Upper lobe of left lung (tissue), 6 donors: ENCODE data around the gene OR52I2. TPM values are rescaled to one million over a fixed set of nuclear protein-coding genes. Genes with fewer than 3 reads are reported as not detected.

Experiments used
- ATAC-seq, 2 donors: fragments of 200-7000 bp; cut with Tn5 transposase; one replicate each; pipeline ENCODE4 v1.9.1; 2022; ENCODE audit warnings: mild to moderate bottlenecking in 2 of 2, moderate library complexity in 2 of 2; ENCODE audit not compliant: low FRiP score in 2 of 2
- DNase-seq, 2 donors: peaks; one replicate each; pipeline ENCODE4 v3.0.0-alpha.2; 2019 to 2020
- H3K27ac ChIP-seq, 4 donors: fragments of 200-600 bp; sonication (generic); one replicate each; pipeline ENCODE4 v1.5.1; 2016 to 2019
- H3K27me3 ChIP-seq, 4 donors: fragments of 200-600 bp; sonication (generic); one replicate each; pipeline ENCODE4 v1.5.1; 2017 to 2019
- H3K36me3 ChIP-seq, 4 donors: fragments of 200-600 bp; sonication (generic); one replicate each; pipeline ENCODE4 v1.5.1; 2016 to 2019
- H3K4me1 ChIP-seq, 4 donors: fragments of 200-600 bp; sonication (generic); one replicate each; pipeline ENCODE4 v1.5.1; 2018 to 2019
- H3K4me3 ChIP-seq, 4 donors: fragments of 200-600 bp; sonication (generic); one replicate each; pipeline ENCODE4 v1.5.1; 2017 to 2019; ENCODE audit warnings: mild to moderate bottlenecking in 2 of 4, moderate library complexity in 1 of 4
- H3K9me3 ChIP-seq, 4 donors: fragments of 200-600 bp; sonication (generic); one replicate each; pipeline ENCODE4 v1.5.1; 2018 to 2019
- CTCF ChIP-seq, 6 experiments: fragments of 450-650 bp in 4 of 6; fragments of 200-600 bp in 2 of 6; sonication (generic) in 2 of 6; IDR thresholded peaks; one replicate each; pipeline ENCODE4 v1.5.1; 2016 to 2019; ENCODE audit warnings: antibody characterized with exemption in 6 of 6
- EP300 ChIP-seq, 4 donors: sonication (generic); formaldehyde crosslinking; IDR thresholded peaks; one replicate each; pipeline ENCODE4 v1.5.1; 2017; ENCODE audit warnings: antibody characterized with exemption in 4 of 4, control low read depth in 2 of 4
- POLR2A ChIP-seq, 4 donors: fragments of 450-650 bp; IDR thresholded peaks; one replicate each; pipeline ENCODE4 v1.5.1; 2016 to 2017; ENCODE audit warnings: antibody characterized with exemption in 4 of 4, mild to moderate bottlenecking in 2 of 4
- POLR2AphosphoS5 ChIP-seq, 2 donors: sonication (generic); formaldehyde crosslinking; IDR thresholded peaks; one replicate each; pipeline ENCODE4 v1.5.1; 2017; ENCODE audit warnings: antibody characterized with exemption in 2 of 2
- WGBS, 2 donors: methylation state at CpG; one replicate each; pipeline ENCODE4 v1.1.5; 2017 to 2018; 5-methylcytosine and 5-hydroxymethylcytosine counted together
- total RNA-seq, 6 donors: library from RNA; depleted of rRNA in 4 of 6; stranded (reverse); fragments of >200 nt in 4 of 6; gene quantifications; one replicate each; pipeline versions ENCODE4 v1.1.0 to v1.2.1, GENCODE V29; 2016 to 2021
- donor health status: DM: no; HTN: no; CAD: no; lungs with moderate emphysema.
- donor health status: DM: no; HTN: yes; CAD: no; lungs with severe emphysema.

Gene OR52I2
- total RNA-seq, 6 donors from 2014 or later = not detected

- peak in 1 of 4 donors; percentile 32 for TF ChIP-seq POLR2A (IDR thresholded peaks at IDR 0.05)
- no peak for TF ChIP-seq POLR2AphosphoS5 (IDR thresholded peaks at IDR 0.05)
- no peaks in the 10 kb centered on the region for H3K27me3 ChIP-seq
- H3K4me1 ChIP-seq = peaks cover 9 to 17% (median 14%) of the 10 kb centered on the region in 4 donors
- peaks cover 0 to 29% (median 17%) of the 10 kb centered on the region in 4 donors for H3K36me3 ChIP-seq
- DNase-seq (peak in 1 of 2 donors; percentile 25), ATAC-seq (no peak)
- peak overlapping the region in 2 of 4 donors; percentile 90 to 93 for H3K27ac ChIP-seq
- H3K9me3 ChIP-seq = no peaks in the 10 kb centered on the region
- H3K4me3 ChIP-seq = peak overlapping the region in 3 of 4 donors; percentile 64 to 78 (median 68)
- 8 to 31% methylated on average over 1 of the region's 1 CpG for WGBS, 2 donors
Measured at GRCh38 chr11:4606231-4607015, 24.9 kb downstream of the OR52I2 start.

- no peaks in the 10 kb centered on the region for H3K9me3 ChIP-seq
- H3K27me3 ChIP-seq = no peaks in the 10 kb centered on the region
- TF ChIP-seq EP300 (IDR thresholded peaks at IDR 0.05) (no peak), CTCF (IDR thresholded peaks at IDR 0.05) (no peak), POLR2A (IDR thresholded peaks at IDR 0.05) (no peak), POLR2AphosphoS5 (IDR thresholded peaks at IDR 0.05) (no peak)
- H3K27ac ChIP-seq = peak overlapping the region in 3 of 4 donors; percentile 90 to 94 (median 93)
- peaks cover 9 to 17% (median 14%) of the 10 kb centered on the region in 4 donors for H3K4me1 ChIP-seq
- peak overlapping the region in 3 of 4 donors; percentile 64 to 78 (median 68) for H3K4me3 ChIP-seq
- no peak for ATAC-seq
- peaks cover 0 to 22% (median 10%) of the 10 kb centered on the region in 4 donors for H3K36me3 ChIP-seq
- no peak for DNase-seq
- WGBS, 2 donors = 21 to 27% methylated on average over 6 of the region's 6 CpGs
Measured at GRCh38 chr11:4607096-4607495, 25.6 kb downstream of the OR52I2 start.

- Histone ChIP-seq H3K36me3 (peaks cover 0 to 13% (median 4%) of the 10 kb centered on the region in 4 donors), H3K4me3 (peak within 1 kb of the TSS; percentile 49 to 78 (median 66)), H3K27me3 (no peaks in the 10 kb centered on the region), H3K4me1 (peaks cover 9 to 17% (median 14%) of the 10 kb centered on the region in 4 donors), H3K27ac (peak within 1 kb of the TSS; percentile 85 to 94 (median 92)), H3K9me3 (no peaks in the 10 kb centered on the region)
- ATAC-seq (peak; percentile 100), DNase-seq (peak; percentile 97 to 98)
- 4 to 8% methylated on average over 20 to 43 of the region's 43 CpGs for WGBS, 2 donors
- TF ChIP-seq CTCF (IDR thresholded peaks at IDR 0.05) = peak in 2 of 6 experiments; percentile 9 to 16
- TF ChIP-seq EP300 (IDR thresholded peaks at IDR 0.05) = no peak
- TF ChIP-seq POLR2A (IDR thresholded peaks at IDR 0.05) = peak in 2 of 4 donors; percentile 62 to 89
- peak; percentile 47 to 74 for TF ChIP-seq POLR2AphosphoS5 (IDR thresholded peaks at IDR 0.05)
Measured at GRCh38 chr11:4607781-4608666, 26.5 kb downstream of the OR52I2 start, which contains the start of gene TRIM68. Gene TRIM68, minus strand, starts transcription at chr11:4608231. Its CDS starts 2,727 bp downstream, at chr11:4605504.

GRCh38 chr11:4610258-4610935 lies 28.9 kb downstream of the OR52I2 start:
- ATAC-seq (no peak), DNase-seq (no peak)
- Histone ChIP-seq H3K27me3 (no peaks in the 10 kb centered on the region), H3K4me3 (peak overlapping the region in 2 of 4 donors; percentile 1 to 20), H3K27ac (peak overlapping the region in 2 of 4 donors; percentile 10 to 58), H3K36me3 (no peaks in the 10 kb centered on the region), H3K4me1 (peaks cover 9 to 17% (median 14%) of the 10 kb centered on the region in 4 donors), H3K9me3 (no peaks in the 10 kb centered on the region)
- WGBS, 2 donors = 26 to 36% methylated on average over 3 of the region's 3 CpGs
- no peak for TF ChIP-seq CTCF (IDR thresholded peaks at IDR 0.05)
- no peak for TF ChIP-seq EP300 (IDR thresholded peaks at IDR 0.05)
- TF ChIP-seq POLR2AphosphoS5 (IDR thresholded peaks at IDR 0.05) = no peak
- TF ChIP-seq POLR2A (IDR thresholded peaks at IDR 0.05) = no peak
